Esophagus muscularis mucosa (tissue), 4 donors: Measurements from ENCODE around the gene GDPGP1. TPM values are rescaled to one million over a fixed set of nuclear protein-coding genes. Genes with fewer than 3 reads are reported as not detected.

ENCODE experiments used
- DNase-seq: peaks from one replicate; pipeline ENCODE4 v3.0.0-alpha.2; 2017; ENCODE audit errors: extremely low spot score
- H3K27ac ChIP-seq, 4 donors: fragments of 200-600 bp; sonication (generic); replicated peaks in 1 of 4; 1 replicate in 3 of 4; 2 replicates in 1 of 4; pipeline ENCODE4 v1.5.1; 2016 to 2019; ENCODE audit warnings: mild to moderate bottlenecking in 1 of 4
- H3K27me3 ChIP-seq, 4 donors: fragments of 200-600 bp; sonication (generic); one replicate each; pipeline versions ENCODE4 v1.5.1 to v1.6.0; 2016 to 2019
- H3K36me3 ChIP-seq, 4 donors: fragments of 200-600 bp; sonication (generic); one replicate each; pipeline ENCODE4 v1.5.1; 2016 to 2019
- H3K4me1 ChIP-seq, 4 donors: fragments of 200-600 bp; sonication (generic); one replicate each; pipeline ENCODE4 v1.5.1; 2016 to 2019
- H3K4me3 ChIP-seq, 4 donors: fragments of 200-600 bp; sonication (generic); 1 replicate in 2 of 4; 2 replicates in 2 of 4; pipeline ENCODE4 v1.5.1; 2016 to 2019; ENCODE audit warnings: mild to moderate bottlenecking in 4 of 4, moderate library complexity in 1 of 4
- H3K9me3 ChIP-seq, 4 donors: fragments of 200-600 bp; sonication (generic); 1 replicate in 3 of 4; 2 replicates in 1 of 4; pipeline ENCODE4 v1.5.1; 2016 to 2019
- CTCF ChIP-seq, 3 experiments: fragments of 200-600 bp in 2 of 3; fragments of 450-650 bp in 1 of 3; sonication (generic) in 2 of 3; IDR thresholded peaks; one replicate each; pipeline ENCODE4 v1.5.1; 2017 to 2019; ENCODE audit warnings: antibody characterized with exemption in 3 of 3, mild to moderate bottlenecking in 2 of 3, moderate library complexity in 1 of 3
- EP300 ChIP-seq: sonication (generic); formaldehyde crosslinking; IDR thresholded peaks from one replicate; pipeline ENCODE4 v1.6.1; 2017; ENCODE audit warnings: antibody characterized with exemption
- POLR2A ChIP-seq: fragments of 450-650 bp; IDR thresholded peaks from one replicate; pipeline ENCODE4 v1.6.1; 2017; ENCODE audit warnings: antibody characterized with exemption, moderate library complexity, mild to moderate bottlenecking, low read depth
- POLR2AphosphoS5 ChIP-seq, 2 donors: sonication (generic); formaldehyde crosslinking; IDR thresholded peaks; one replicate each; pipeline ENCODE4 v1.6.1; 2017; ENCODE audit warnings: antibody characterized with exemption in 2 of 2
- WGBS: methylation state at CpG from one replicate; pipeline ENCODE4 v1.1.5; 2018; 5-methylcytosine and 5-hydroxymethylcytosine counted together
- intact Hi-C: fragments of 100-400 bp; cut with DNase I; formaldehyde crosslinking; loops from one replicate; pipeline ENCODE4 v1.15.1; 2023
- total RNA-seq, 4 donors: library from RNA; depleted of rRNA; stranded (reverse); fragments of >200 nt; gene quantifications; one replicate each; pipeline versions ENCODE4 v1.1.0 to v1.2.1, GENCODE V29; 2016

The GDPGP1 gene
- total RNA-seq, 4 donors from 2014 or later, result 3.8 to 7.4 (median 5.3) TPM

GRCh38 chr15:90231028-90232017 lies 2.7 kb upstream of the GDPGP1 start:
- Histone ChIP-seq H3K4me3 (no peak overlapping the region), H3K27me3 (no peaks in the 10 kb centered on the region), H3K9me3 (no peaks in the 10 kb centered on the region), H3K27ac (peak overlapping the region; percentile 36 to 97 (median 71)), H3K36me3 (peaks cover 15 to 63% (median 55%) of the 10 kb centered on the region in 4 donors), H3K4me1 (peaks cover 41 to 63% (median 61%) of the 10 kb centered on the region in 4 donors)
- TF ChIP-seq CTCF (IDR thresholded peaks at IDR 0.05) (no peak), POLR2A (no peak), EP300 (no peak), POLR2AphosphoS5 (IDR thresholded peaks at IDR 0.05) (no peak)
- intact Hi-C loops, result no loop called here
- 63% methylated on average over 24 of the region's 27 CpGs for WGBS
- no peak for DNase-seq

DNA sequence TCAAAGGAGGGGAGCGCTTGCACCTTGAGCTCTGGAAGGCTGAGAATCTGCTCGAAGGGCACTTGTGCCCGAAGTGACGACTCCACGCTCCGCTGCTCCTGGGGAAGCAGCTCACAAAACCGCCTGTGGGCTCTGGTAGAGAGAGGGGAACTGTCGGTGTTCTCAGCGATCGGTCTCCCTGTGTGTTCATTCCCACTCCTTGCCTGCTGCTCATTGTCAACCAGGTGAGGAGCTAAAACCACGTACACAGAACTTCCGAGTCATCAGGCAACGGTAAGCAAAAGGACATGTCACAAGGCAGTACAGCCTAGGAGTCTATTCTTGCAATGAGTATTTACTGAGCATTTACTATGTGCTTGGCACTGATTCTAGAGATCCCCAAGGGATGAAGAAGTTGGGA lies 1.8 kb upstream of the GDPGP1 start:
- Histone ChIP-seq H3K27me3 (no peaks in the 10 kb centered on the region), H3K27ac (peak overlapping the region in 3 of 4 donors; percentile 53 to 97 (median 89)), H3K4me1 (peaks cover 41 to 63% (median 61%) of the 10 kb centered on the region in 4 donors), H3K9me3 (no peaks in the 10 kb centered on the region), H3K4me3 (peak overlapping the region in 1 of 4 donors; percentile 80), H3K36me3 (peaks cover 12 to 63% (median 54%) of the 10 kb centered on the region in 4 donors)
- TF ChIP-seq CTCF (IDR thresholded peaks at IDR 0.05) (no peak), POLR2A (no peak), EP300 (no peak), POLR2AphosphoS5 (IDR thresholded peaks at IDR 0.05) (no peak)
- WGBS, result 95% methylated on average over 7 of the region's 13 CpGs
- intact Hi-C loops, result no loop called here
- no peak for DNase-seq

- TF ChIP-seq EP300 (no peak), POLR2AphosphoS5 (IDR thresholded peaks at IDR 0.05) (peak in 1 of 2 donors; percentile 11), CTCF (IDR thresholded peaks at IDR 0.05) (peak; percentile 41 to 65 (median 55))
- Histone ChIP-seq H3K27me3 (no peaks in the 10 kb centered on the region), H3K4me3 (peak overlapping the region; percentile 80 to 93 (median 92)), H3K4me1 (peaks cover 41 to 63% (median 60%) of the 10 kb centered on the region in 4 donors), H3K27ac (peak overlapping the region; percentile 89 to 97 (median 91)), H3K9me3 (no peaks in the 10 kb centered on the region), H3K36me3 (peaks cover 9 to 60% (median 52%) of the 10 kb centered on the region in 4 donors)
- no peak for DNase-seq
- intact Hi-C loops, result no loop called here
- WGBS, result 15% methylated on average over 9 of the region's 9 CpGs
These were observed 1.0 kb upstream of the GDPGP1 start for GRCh38 chr15:90232941-90233386.

DNA sequence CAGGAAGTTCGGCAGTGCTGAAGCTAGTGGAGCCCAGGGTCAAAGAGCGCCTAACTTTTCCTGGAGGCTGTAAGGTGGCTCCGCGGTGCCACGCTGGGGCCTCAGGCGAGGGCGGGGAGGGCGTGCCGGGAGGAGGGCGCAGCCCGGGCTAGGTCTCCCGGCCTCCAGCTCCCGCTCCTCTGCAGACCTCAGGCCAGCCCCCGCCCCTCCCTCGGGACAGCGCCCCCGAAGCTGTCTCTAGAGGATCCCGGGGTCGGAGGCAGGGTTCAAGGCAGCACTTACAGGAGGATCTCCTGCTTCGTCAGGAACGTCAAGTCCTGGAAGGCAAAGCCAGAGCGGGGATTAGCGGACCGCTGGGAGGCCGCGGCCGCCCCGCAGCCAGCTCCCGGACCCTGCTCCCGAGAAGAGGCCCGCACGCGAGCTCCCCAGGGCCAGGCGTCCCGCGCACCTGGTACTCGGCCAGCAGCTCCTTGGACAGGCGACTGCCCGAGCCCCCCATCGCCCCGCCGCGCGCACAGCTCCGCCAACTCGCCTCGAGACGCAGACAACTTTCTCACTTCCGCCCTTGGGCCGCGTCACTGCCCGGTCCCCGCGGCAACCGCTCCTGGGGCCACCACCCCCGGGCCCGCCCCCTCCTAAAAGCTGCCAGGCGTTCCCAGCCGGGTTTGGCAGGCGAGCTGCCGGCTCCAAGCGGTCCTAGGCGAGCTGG lies 468 bp upstream of the GDPGP1 start, which contains the start of gene CIB1:
TSS of gene CIB1 (minus strand) at position 555 of the 709 bp plus-strand sequence. CDS start at position 499, 56 bp downstream.
- TF ChIP-seq POLR2A, result peak; percentile 54
- TF ChIP-seq CTCF (IDR thresholded peaks at IDR 0.05), result no peak
- peak; percentile 77 to 87 for TF ChIP-seq POLR2AphosphoS5 (IDR thresholded peaks at IDR 0.05)
- Histone ChIP-seq H3K36me3 (peaks cover 4 to 60% (median 51%) of the 10 kb centered on the region in 4 donors), H3K4me1 (peaks cover 41 to 58% (median 56%) of the 10 kb centered on the region in 4 donors)

More for the DNA sequence above, 468 bp upstream of the GDPGP1 start, which contains the start of gene CIB1:
- H3K4me3 ChIP-seq, result peak within 1 kb of the TSS; percentile 80 to 93 (median 92)
- 0% methylated on average over 3 of the region's 63 CpGs for WGBS
- H3K27me3 ChIP-seq, result no peaks in the 10 kb centered on the region
- peak within 1 kb of the TSS; percentile 89 to 97 (median 91) for H3K27ac ChIP-seq
- peak; percentile 98 for DNase-seq
- H3K9me3 ChIP-seq, result no peaks in the 10 kb centered on the region
- intact Hi-C loops, result no loop called here
